Peyer's patch (tissue), 4 donors: ENCODE measurements around the gene KDM8. TPM values are rescaled to one million over a fixed set of nuclear protein-coding genes. Genes with fewer than 3 reads are reported as not detected.

ENCODE experiments used
- DNase-seq, 3 donors: peaks; one replicate each; pipeline ENCODE4 v3.0.0-alpha.2; 2017 to 2019
- H3K27ac ChIP-seq, 4 donors: fragments of 200-600 bp; sonication (generic); one replicate each; pipeline ENCODE4 v1.5.1; 2016 to 2019
- H3K27me3 ChIP-seq, 2 donors: fragments of 200-600 bp; sonication (generic); one replicate each; pipeline ENCODE4 v1.5.1; 2019
- H3K36me3 ChIP-seq, 3 donors: fragments of 200-600 bp; sonication (generic); one replicate each; pipeline ENCODE4 v1.5.1; 2016 to 2019
- H3K4me1 ChIP-seq, 4 donors: fragments of 200-600 bp; sonication (generic); one replicate each; pipeline ENCODE4 v1.5.1; 2016 to 2019
- H3K4me3 ChIP-seq, 4 donors: fragments of 200-600 bp; sonication (generic); 1 replicate in 3 of 4; 2 replicates in 1 of 4; pipeline ENCODE4 v1.5.1; 2016 to 2019; ENCODE audit warnings: mild to moderate bottlenecking in 1 of 4
- H3K9me3 ChIP-seq, 4 donors: fragments of 200-600 bp; sonication (generic); one replicate each; pipeline ENCODE4 v1.5.1; 2016 to 2019; ENCODE audit warnings: mild to moderate bottlenecking in 1 of 4
- POLR2A ChIP-seq, 2 donors: fragments of 450-650 bp; IDR thresholded peaks; one replicate each; pipeline ENCODE4 v1.5.1; 2017; ENCODE audit warnings: antibody characterized with exemption in 2 of 2, mild to moderate bottlenecking in 2 of 2, moderate library complexity in 2 of 2
- total RNA-seq, 4 donors: library from RNA; depleted of rRNA; stranded (reverse); fragments of >200 nt; gene quantifications; one replicate each; pipeline ENCODE4 v1.1.0, GENCODE V29; 2016
- TF ChIP-seq, protein P1 (sequence below), 6 experiments: fragments of 450-650 bp in 4 of 6; fragments of 200-600 bp in 2 of 6; sonication (generic) in 1 of 6; IDR thresholded peaks; one replicate each; pipeline ENCODE4 v1.5.1; 2017 to 2019; ENCODE audit warnings: antibody characterized with exemption in 6 of 6, mild to moderate bottlenecking in 3 of 6, moderate library complexity in 1 of 6

The KDM8 gene
- total RNA-seq, 4 donors from 2014 or later: 22.3 to 130 (median 40.9) TPM

DNA sequence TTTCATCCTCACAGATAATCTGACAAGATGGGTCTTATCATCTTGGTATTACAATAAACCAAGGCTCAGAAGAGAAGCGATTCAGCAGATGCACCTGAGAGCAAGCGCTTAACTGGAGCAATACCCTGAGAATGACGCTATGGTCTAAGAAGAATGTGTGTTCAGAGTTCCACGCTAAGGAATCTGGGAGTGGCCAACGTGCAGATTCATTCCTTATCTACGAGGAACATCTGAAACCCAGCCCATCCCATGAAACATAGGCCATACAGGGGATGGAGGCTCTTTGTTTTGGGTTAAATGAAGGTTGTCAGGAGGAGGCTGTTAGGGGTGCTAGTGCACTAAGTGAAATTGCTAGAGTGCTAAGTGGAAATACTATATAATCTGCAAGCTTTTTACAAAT is 28.5 kb upstream of the KDM8 start:
- Histone ChIP-seq H3K27ac (peak overlapping the region in 2 of 4 donors; percentile 44 to 59), H3K4me3 (no peak overlapping the region), H3K36me3 (no peaks in the 10 kb centered on the region), H3K9me3 (no peaks in the 10 kb centered on the region), H3K4me1 (peaks cover 0 to 21% (median 0%) of the 10 kb centered on the region in 4 donors), H3K27me3 (no peaks in the 10 kb centered on the region)
- peak in 1 of 3 donors; percentile 63 for DNase-seq
- TF ChIP-seq, protein P1, sequence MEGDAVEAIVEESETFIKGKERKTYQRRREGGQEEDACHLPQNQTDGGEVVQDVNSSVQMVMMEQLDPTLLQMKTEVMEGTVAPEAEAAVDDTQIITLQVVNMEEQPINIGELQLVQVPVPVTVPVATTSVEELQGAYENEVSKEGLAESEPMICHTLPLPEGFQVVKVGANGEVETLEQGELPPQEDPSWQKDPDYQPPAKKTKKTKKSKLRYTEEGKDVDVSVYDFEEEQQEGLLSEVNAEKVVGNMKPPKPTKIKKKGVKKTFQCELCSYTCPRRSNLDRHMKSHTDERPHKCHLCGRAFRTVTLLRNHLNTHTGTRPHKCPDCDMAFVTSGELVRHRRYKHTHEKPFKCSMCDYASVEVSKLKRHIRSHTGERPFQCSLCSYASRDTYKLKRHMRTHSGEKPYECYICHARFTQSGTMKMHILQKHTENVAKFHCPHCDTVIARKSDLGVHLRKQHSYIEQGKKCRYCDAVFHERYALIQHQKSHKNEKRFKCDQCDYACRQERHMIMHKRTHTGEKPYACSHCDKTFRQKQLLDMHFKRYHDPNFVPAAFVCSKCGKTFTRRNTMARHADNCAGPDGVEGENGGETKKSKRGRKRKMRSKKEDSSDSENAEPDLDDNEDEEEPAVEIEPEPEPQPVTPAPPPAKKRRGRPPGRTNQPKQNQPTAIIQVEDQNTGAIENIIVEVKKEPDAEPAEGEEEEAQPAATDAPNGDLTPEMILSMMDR (IDR thresholded peaks at IDR 0.05): no peak
- TF ChIP-seq POLR2A (IDR thresholded peaks at IDR 0.05): peak in 1 of 2 donors; percentile 27

DNA sequence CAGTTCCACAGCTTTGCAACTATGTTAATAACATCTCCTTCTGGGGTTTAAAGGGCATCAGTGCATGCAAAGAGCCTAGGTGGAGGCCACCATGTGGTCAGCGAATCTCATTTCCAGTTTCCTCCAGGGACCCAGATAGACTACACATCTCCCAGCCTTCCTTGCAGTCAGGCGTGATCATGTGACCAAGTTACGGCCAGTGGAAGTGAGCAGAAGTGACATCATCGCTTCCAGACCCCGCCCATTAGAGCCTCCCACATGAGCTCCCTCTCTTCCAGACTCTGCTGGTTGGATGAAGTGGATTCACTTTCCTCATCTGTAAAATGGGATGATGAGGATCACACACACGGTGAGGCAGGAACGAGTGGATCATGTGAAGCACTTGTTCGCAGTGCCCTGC is 27.4 kb upstream of the KDM8 start:
- Histone ChIP-seq H3K4me1 (peaks cover 0 to 21% (median 0%) of the 10 kb centered on the region in 4 donors), H3K27me3 (no peaks in the 10 kb centered on the region), H3K36me3 (no peaks in the 10 kb centered on the region), H3K9me3 (no peaks in the 10 kb centered on the region), H3K27ac (no peak overlapping the region), H3K4me3 (no peak overlapping the region)
- TF ChIP-seq POLR2A (IDR thresholded peaks at IDR 0.05): no peak
- TF ChIP-seq, protein P1 (IDR thresholded peaks at IDR 0.05): no peak
- DNase-seq: no peak

DNA sequence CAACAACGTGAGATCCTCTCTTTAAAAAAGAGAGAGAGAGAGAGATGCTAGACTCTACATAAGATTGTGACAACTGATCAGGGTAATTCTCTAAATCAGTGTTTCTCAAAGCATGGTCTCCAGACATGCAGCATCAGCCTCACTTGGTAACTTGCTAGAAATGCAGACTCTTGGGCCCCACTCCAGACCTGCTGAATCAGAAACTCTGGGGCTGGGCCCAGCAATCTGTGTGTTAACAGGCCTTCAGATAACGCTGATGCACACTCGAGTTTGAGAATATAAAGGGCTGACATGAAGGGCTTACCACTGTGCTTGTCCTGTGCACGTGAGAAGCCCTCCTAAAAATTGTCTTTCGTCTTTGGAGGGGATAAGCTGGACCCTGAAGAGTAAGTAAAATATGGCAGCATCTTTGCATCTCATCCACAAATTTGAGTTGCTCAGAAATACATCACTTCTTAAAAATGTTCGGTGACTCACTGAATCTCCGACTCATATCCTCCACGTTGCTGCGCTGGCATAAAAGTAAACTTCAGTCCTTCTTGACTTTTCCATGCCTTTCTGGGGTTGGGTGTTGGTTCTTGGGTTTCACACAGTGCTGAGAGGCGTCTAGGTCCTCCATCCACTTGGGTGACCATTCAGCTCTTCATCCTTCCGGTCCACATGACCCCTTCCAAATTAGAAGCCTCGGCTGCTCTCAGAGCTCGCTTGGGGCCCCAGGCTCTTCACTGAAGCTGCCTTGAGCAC is 26.1 kb upstream of the KDM8 start:
- TF ChIP-seq, protein P1 (IDR thresholded peaks at IDR 0.05): no peak
- no peak for TF ChIP-seq POLR2A (IDR thresholded peaks at IDR 0.05)
- Histone ChIP-seq H3K4me3 (no peak overlapping the region), H3K27me3 (no peaks in the 10 kb centered on the region), H3K9me3 (no peaks in the 10 kb centered on the region), H3K36me3 (no peaks in the 10 kb centered on the region), H3K4me1 (peaks cover 0 to 21% (median 0%) of the 10 kb centered on the region in 4 donors), H3K27ac (no peak overlapping the region)
- DNase-seq: no peak

DNA sequence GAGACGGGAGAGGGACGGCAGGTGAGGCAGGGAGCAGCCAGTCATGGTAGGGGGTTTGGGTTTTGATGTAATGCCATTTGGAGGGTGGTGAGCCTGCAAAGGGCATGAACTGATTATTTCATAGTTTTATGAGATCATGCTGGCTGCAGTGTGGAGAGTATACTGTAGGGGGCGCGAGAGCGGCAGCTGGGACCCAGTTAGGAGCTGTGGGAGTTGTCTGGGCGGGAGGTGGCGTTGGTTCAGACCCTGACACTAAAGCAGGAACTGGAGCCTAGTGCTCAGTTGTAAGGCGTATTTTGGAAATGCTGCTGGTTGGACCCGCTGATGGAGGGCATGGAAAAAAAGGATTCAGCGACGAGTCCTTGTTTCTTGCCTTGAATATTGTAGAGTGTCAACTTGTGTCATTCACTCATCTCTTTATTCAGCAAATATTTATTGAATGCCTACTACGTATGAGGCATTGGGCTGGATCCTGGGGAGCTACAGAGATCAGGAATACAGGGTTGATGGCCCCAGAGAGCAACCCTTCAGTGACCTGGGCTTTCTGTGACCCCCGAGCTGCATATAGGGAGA is 23.7 kb upstream of the KDM8 start:
- H3K4me1 ChIP-seq: peaks cover 0 to 10% (median 0%) of the 10 kb centered on the region in 4 donors
- no peaks in the 10 kb centered on the region for H3K9me3 ChIP-seq

DNA sequence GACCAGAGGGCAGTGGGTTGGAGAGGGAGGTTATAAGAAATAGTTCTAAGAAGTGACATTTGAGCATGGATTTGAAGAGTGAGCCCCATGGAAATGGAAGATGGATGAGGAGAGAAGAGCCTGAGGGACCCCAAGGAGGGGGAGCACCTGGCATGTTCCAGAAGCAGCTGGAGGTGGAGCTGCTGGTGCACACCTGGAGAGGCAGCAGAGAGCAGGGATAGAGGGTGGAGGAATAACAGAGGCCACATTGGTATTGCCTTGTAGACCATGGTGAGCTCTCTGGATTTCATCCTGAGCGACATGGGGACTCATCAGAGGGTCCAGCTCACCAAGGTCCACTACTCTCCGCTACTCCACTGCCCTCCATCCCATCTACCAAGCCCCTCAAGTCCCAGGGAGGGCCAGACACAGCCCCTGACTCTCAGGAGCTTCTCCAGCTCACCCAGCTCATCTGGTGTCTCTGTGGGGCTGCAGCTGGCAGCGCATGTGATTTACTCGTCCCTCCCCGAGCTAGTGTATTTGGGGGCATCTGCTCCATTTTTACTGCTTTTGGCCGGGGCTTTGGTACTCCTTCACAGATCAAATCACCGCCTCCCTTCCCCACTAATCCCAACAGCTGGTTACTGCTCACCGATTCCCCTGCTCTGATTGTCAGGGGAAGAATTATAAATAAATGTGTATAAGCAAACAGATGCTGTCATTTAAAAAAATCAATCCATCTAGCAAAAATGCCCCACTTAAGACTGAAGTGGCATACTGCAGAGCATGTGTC is 22.1 kb upstream of the KDM8 start:
- TF ChIP-seq, protein P1 (IDR thresholded peaks at IDR 0.05): peak in 2 of 6 experiments; percentile 17 to 24
- no peak for TF ChIP-seq POLR2A (IDR thresholded peaks at IDR 0.05)
- Histone ChIP-seq H3K4me1 (no peaks in the 10 kb centered on the region), H3K36me3 (no peaks in the 10 kb centered on the region), H3K9me3 (no peaks in the 10 kb centered on the region), H3K4me3 (no peak overlapping the region), H3K27me3 (no peaks in the 10 kb centered on the region), H3K27ac (no peak overlapping the region)
- DNase-seq: no peak

More for the DNA sequence above, 23.7 kb upstream of the KDM8 start:
- Histone ChIP-seq H3K4me3 (no peak overlapping the region), H3K27ac (no peak overlapping the region), H3K36me3 (no peaks in the 10 kb centered on the region), H3K27me3 (no peaks in the 10 kb centered on the region)
- DNase-seq: peak; percentile 87 to 96 (median 87)
- TF ChIP-seq POLR2A (IDR thresholded peaks at IDR 0.05): no peak
- TF ChIP-seq, protein P1 (IDR thresholded peaks at IDR 0.05): peak; percentile 85 to 98 (median 95)
